Hepatocyte (in vitro differentiated cells): ENCODE measurements around the gene S1PR2.

Experiments
- EZH2 ChIP-seq: fragments of 200-600 bp; sonication (generic); IDR thresholded peaks from 2 replicates; pipeline ENCODE4 v1.6.1; 2016; ENCODE audit warnings: antibody characterized with exemption, mild to moderate bottlenecking, borderline replicate concordance
- EZH2phosphoT487 ChIP-seq: fragments of 200-600 bp; sonication (generic); IDR thresholded peaks from one replicate; pipeline ENCODE4 v1.6.1; 2018; ENCODE audit warnings: antibody characterized with exemption, mild to moderate bottlenecking, low read depth, moderate library complexity; ENCODE audit not compliant: unreplicated experiment, severe bottlenecking
- TF ChIP-seq, protein P1 (sequence below): fragments of 200-600 bp; sonication (generic); IDR thresholded peaks from 2 replicates; pipeline ENCODE4 v1.5.1; 2016; ENCODE audit warnings: antibody characterized with exemption, mild to moderate bottlenecking; ENCODE audit not compliant: poor library complexity

DNA sequence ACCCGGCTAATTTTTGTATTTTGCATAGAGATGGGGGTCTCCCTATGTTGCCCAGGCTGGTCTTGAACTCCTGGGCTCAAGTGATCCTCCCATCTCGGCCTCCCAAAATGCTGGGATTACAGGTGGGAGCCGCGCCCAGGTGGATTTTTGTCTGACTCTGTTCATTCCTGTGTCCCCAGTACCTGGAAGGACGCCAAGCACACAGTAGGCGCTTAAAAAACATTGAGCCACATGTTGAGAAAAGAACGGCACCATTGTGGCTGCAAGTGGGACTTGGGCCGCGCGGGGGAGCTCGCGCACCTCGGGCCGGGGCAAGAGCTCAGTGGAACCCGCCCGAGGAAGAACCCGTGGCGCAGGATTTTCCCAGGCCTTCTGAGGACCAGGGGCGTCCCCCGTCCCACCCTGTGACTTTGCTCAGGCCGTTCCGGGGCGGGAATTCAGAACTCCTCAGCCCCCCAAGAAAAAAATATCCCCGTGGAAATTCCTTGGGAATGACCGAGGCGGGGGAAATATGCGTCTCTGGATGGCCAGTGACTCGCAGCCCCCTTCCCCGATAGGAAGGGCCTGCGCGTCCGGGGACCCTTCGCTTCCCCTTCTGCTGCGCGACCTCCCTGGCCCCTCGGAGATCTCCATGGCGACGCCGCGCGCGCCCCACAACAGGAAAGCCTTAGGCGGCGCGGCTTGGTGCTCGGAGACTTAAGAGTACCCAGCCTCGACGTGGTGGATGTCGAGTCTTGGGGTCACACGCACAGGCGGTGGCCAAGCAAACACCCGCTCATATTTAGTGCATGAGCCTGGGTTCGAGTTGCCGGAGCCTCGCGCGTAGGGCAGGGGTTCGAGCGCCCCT is 38.4 kb upstream of the S1PR2 start:
- TF ChIP-seq, protein P1, sequence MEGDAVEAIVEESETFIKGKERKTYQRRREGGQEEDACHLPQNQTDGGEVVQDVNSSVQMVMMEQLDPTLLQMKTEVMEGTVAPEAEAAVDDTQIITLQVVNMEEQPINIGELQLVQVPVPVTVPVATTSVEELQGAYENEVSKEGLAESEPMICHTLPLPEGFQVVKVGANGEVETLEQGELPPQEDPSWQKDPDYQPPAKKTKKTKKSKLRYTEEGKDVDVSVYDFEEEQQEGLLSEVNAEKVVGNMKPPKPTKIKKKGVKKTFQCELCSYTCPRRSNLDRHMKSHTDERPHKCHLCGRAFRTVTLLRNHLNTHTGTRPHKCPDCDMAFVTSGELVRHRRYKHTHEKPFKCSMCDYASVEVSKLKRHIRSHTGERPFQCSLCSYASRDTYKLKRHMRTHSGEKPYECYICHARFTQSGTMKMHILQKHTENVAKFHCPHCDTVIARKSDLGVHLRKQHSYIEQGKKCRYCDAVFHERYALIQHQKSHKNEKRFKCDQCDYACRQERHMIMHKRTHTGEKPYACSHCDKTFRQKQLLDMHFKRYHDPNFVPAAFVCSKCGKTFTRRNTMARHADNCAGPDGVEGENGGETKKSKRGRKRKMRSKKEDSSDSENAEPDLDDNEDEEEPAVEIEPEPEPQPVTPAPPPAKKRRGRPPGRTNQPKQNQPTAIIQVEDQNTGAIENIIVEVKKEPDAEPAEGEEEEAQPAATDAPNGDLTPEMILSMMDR, result peak; percentile 93
- peak; percentile 54 for TF ChIP-seq EZH2
- TF ChIP-seq EZH2phosphoT487, result no peak
